Gastroesophageal sphincter (tissue), 3 donors: ENCODE data around the gene LYPD1.

ENCODE experiments used
- CTCF ChIP-seq, 4 experiments: fragments of 200-600 bp in 2 of 4; fragments of 450-650 bp in 2 of 4; sonication (generic) in 1 of 4; IDR thresholded peaks; one replicate each; pipeline ENCODE4 v1.5.1; 2017 to 2019; ENCODE audit warnings: antibody characterized with exemption in 4 of 4, mild to moderate bottlenecking in 2 of 4, moderate library complexity in 2 of 4
- POLR2A ChIP-seq, 2 donors: fragments of 450-650 bp; IDR thresholded peaks; one replicate each; pipeline ENCODE4 v1.6.1; 2017; ENCODE audit warnings: antibody characterized with exemption in 2 of 2, mild to moderate bottlenecking in 2 of 2, moderate library complexity in 1 of 2
- POLR2AphosphoS5 ChIP-seq: sonication (generic); formaldehyde crosslinking; IDR thresholded peaks from one replicate; pipeline ENCODE4 v1.6.1; 2017; ENCODE audit warnings: antibody characterized with exemption

GRCh38 chr2:132651115-132652045, 18.6 kb downstream of the LYPD1 start:
- TF ChIP-seq CTCF (IDR thresholded peaks at IDR 0.05) (peak in 2 of 4 experiments; percentile 32 to 48), POLR2AphosphoS5 (no peak), POLR2A (IDR thresholded peaks at IDR 0.05) (no peak)
